DOHH2 (cell line): ENCODE results near the gene STARD10.

ENCODE experiments used
- H3F3A ChIP-seq: fragments of 200-600 bp; sonication (generic), shearing (Covaris generic); 2 replicates; pipeline ENCODE4 v1.6.0; 2016; ENCODE audit warnings: antibody characterized with exemption, mild to moderate bottlenecking; ENCODE audit not compliant: control insufficient read depth, insufficient read depth
- H3K27ac ChIP-seq: fragments of 200-600 bp; sonication (generic); 2 replicates; pipeline ENCODE4 v1.5.1; 2014; ENCODE audit warnings: low read depth, mild to moderate bottlenecking, low read length, moderate library complexity
- H3K27me3 ChIP-seq: fragments of 200-600 bp; sonication (generic); 2 replicates; pipeline ENCODE4 v1.6.1; 2014; ENCODE audit warnings: mild to moderate bottlenecking, low read length, mixed read lengths; ENCODE audit not compliant: control insufficient read depth
- H3K36me3 ChIP-seq: fragments of 200-600 bp; sonication (generic); 2 replicates; pipeline ENCODE4 v1.6.1; 2014; ENCODE audit warnings: mild to moderate bottlenecking, low read length, moderate library complexity, mixed read lengths; ENCODE audit not compliant: control insufficient read depth
- H3K4me1 ChIP-seq: fragments of 200-600 bp; sonication (generic); 2 replicates; pipeline ENCODE4 v1.6.1; 2014; ENCODE audit warnings: mild to moderate bottlenecking, low read length, mixed read lengths; ENCODE audit not compliant: control insufficient read depth
- H3K4me2 ChIP-seq: fragments of 200-600 bp; sonication (generic); 2 replicates; pipeline ENCODE4 v1.6.0; 2014; ENCODE audit warnings: mild to moderate bottlenecking, low read length, moderate library complexity
- H3K4me3 ChIP-seq: fragments of 200-600 bp; sonication (generic); 2 replicates; pipeline ENCODE4 v1.5.1; 2014; ENCODE audit warnings: mild to moderate bottlenecking, low read length, mixed read lengths
- H3K79me2 ChIP-seq: fragments of 200-600 bp; sonication (generic); 2 replicates; pipeline ENCODE4 v1.6.1; 2014; ENCODE audit warnings: mild to moderate bottlenecking, low read length, mixed read lengths; ENCODE audit not compliant: control insufficient read depth
- H3K9me2 ChIP-seq: fragments of 200-600 bp; sonication (generic); replicated peaks from 2 replicates; pipeline ENCODE4 v1.6.1; 2014; ENCODE audit warnings: mild to moderate bottlenecking, low read length, mixed read lengths; ENCODE audit not compliant: control insufficient read depth
- H3K9me3 ChIP-seq: fragments of 200-600 bp; sonication (generic); 2 replicates; pipeline ENCODE4 v1.6.1; 2014; ENCODE audit warnings: antibody characterized with exemption, low read length, mixed read lengths; ENCODE audit not compliant: control insufficient read depth, insufficient read depth
- H4K20me1 ChIP-seq: fragments of 200-600 bp; sonication (generic); 2 replicates; pipeline ENCODE4 v1.6.0; 2014; ENCODE audit warnings: low read depth, mild to moderate bottlenecking, antibody characterized with exemption, low read length, moderate library complexity; ENCODE audit not compliant: control insufficient read depth, insufficient read depth
- CTCF ChIP-seq: fragments of 200-600 bp; sonication (generic); IDR thresholded peaks from one replicate; pipeline ENCODE4 v1.5.1; 2014; ENCODE audit warnings: antibody characterized with exemption, mild to moderate bottlenecking, low read depth, low read length; ENCODE audit not compliant: poor library complexity, severe bottlenecking
- EZH2phosphoT487 ChIP-seq: fragments of 200-600 bp; sonication (generic); IDR thresholded peaks from 2 replicates; pipeline ENCODE4 v1.6.1; 2017; ENCODE audit warnings: borderline replicate concordance, mild to moderate bottlenecking, antibody characterized with exemption, low read length, moderate library complexity, mixed read lengths

The STARD10 gene

GRCh38 chr11:72712168-72712751 is 81.6 kb downstream of the STARD10 start:
- Histone ChIP-seq H3K27me3 (no peaks in the 10 kb centered on the region), H3F3A (no peaks in the 10 kb centered on the region), H3K79me2 (peaks cover 8% of the 10 kb centered on the region), H3K4me1 (no peaks in the 10 kb centered on the region), H4K20me1 (no peaks in the 10 kb centered on the region), H3K4me3 (no peak overlapping the region), H3K9me3 (no peaks in the 10 kb centered on the region), H3K27ac (no peak overlapping the region), H3K9me2 (no peaks in the 10 kb centered on the region), H3K4me2 (no peak overlapping the region), H3K36me3 (peaks cover 17% of the 10 kb centered on the region)
- TF ChIP-seq EZH2phosphoT487 (no peak), CTCF (no peak)

DNA sequence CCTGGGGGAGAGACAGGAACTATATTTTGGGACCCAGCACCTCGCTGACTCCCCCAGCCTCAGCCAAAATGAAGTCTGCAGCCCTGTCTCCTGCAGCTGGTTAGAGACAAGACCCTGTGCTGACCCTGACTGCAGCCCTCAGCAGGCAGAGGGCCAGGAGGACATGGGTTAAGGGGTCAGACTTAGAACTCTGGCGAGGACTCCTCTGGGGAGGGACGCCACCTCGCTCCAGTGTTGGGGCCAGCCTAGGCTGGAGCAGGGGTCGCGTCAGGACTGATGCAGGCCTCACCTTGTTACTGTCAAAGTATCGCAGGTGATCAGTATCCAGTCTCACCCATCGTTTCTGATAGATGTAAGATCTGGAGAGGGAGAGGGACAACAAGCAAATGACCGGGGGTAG is 82.7 kb downstream of the STARD10 start:
- no peaks in the 10 kb centered on the region for H3K9me3 ChIP-seq
- H3K4me3 ChIP-seq: no peak overlapping the region
- TF ChIP-seq CTCF: no peak
- no peak for TF ChIP-seq EZH2phosphoT487
- H4K20me1 ChIP-seq: no peaks in the 10 kb centered on the region
- no peaks in the 10 kb centered on the region for H3F3A ChIP-seq
- no peaks in the 10 kb centered on the region for H3K27me3 ChIP-seq
- H3K4me2 ChIP-seq: no peak overlapping the region
- H3K4me1 ChIP-seq: no peaks in the 10 kb centered on the region
- H3K36me3 ChIP-seq: peaks cover 26% of the 10 kb centered on the region
- H3K79me2 ChIP-seq: peaks cover 8% of the 10 kb centered on the region
- no peaks in the 10 kb centered on the region for H3K9me2 ChIP-seq
- no peak overlapping the region for H3K27ac ChIP-seq

DNA sequence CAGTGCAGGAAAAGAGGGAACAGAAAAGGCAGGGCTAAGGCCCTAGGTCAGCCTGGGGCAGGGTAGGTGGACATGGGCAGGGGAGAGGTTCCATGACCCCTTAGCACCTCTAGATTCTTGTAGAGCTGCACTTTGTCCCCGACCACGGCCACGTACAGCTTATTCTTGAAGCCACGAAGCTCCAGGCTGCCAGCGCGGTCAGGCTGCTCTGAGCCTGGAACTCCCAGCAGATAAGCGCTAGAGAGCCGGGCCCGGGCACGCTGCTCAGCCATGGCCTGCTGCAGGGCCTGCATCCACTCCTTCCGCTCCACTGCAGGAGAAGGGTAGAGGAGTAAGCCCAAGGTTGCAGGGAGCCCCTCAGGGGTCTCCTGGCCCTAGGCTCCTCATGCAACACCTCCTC is 83.6 kb downstream of the STARD10 start:
- Histone ChIP-seq H3K4me2 (no peak overlapping the region), H3K4me3 (no peak overlapping the region), H3K27ac (no peak overlapping the region), H3K9me2 (no peaks in the 10 kb centered on the region), H3K9me3 (no peaks in the 10 kb centered on the region), H3F3A (no peaks in the 10 kb centered on the region), H3K36me3 (peaks cover 33% of the 10 kb centered on the region), H3K4me1 (no peaks in the 10 kb centered on the region), H3K27me3 (no peaks in the 10 kb centered on the region), H4K20me1 (no peaks in the 10 kb centered on the region), H3K79me2 (peaks cover 8% of the 10 kb centered on the region)
- no peak for TF ChIP-seq EZH2phosphoT487

DNA sequence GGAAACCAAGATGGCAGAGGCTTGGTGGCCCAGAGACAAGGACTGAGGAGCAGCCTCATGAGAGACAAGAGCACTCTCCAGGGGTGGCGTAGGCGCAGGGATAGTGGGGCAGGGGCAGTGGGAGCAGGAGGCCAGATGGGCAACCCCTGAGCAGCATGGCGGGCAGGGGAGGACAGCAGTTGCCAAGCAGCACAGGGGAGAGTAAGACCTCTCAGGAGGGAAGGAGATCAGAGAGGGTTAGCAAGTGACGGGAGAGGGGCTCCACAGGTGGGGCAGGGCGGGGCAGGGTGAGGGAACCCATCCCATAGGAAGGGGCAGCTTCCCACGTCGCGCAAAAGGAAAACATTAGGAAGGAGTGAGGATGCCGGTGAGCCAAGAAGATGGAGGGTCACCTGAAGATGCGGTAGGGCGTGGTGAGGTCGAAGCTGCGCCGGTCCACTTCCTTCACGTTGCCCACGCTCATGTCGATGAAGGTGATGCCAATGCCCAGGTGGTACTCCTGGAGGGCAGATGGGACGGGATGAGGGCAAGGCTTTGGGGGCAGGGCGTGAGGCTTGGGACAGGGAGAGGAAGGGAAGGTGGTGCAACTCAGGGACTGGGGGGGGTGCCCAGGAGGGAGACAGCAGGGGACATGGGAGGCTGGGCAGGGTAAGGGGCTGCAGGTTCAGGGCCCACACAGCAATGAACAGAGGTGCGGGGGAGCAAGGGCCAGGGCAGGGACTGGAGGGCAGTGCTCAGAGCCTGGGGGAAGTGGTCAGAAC is 84.2 kb downstream of the STARD10 start:
- Histone ChIP-seq H3K9me3 (no peaks in the 10 kb centered on the region), H3K27me3 (no peaks in the 10 kb centered on the region), H3K4me2 (no peak overlapping the region), H3F3A (no peaks in the 10 kb centered on the region), H3K9me2 (no peaks in the 10 kb centered on the region), H3K4me1 (no peaks in the 10 kb centered on the region), H3K4me3 (no peak overlapping the region), H3K79me2 (peaks cover 3% of the 10 kb centered on the region), H4K20me1 (no peaks in the 10 kb centered on the region), H3K27ac (no peak overlapping the region), H3K36me3 (peaks cover 36% of the 10 kb centered on the region)
- no peak for TF ChIP-seq EZH2phosphoT487
- TF ChIP-seq CTCF: no peak
